ENCODE data around the gene VIL1. TPM values are rescaled to one million over a fixed set of nuclear protein-coding genes. Genes with fewer than 3 reads are reported as not detected.

VIL1 gene
- polyA plus RNA-seq, 1 donor from 2014 or later: not detected

- H3K4me2 ChIP-seq (ENCODE audit: low read length): no peak overlapping the region
Measured at GRCh38 chr2:218375212-218375611, 43.7 kb upstream of the VIL1 start.

DNA sequence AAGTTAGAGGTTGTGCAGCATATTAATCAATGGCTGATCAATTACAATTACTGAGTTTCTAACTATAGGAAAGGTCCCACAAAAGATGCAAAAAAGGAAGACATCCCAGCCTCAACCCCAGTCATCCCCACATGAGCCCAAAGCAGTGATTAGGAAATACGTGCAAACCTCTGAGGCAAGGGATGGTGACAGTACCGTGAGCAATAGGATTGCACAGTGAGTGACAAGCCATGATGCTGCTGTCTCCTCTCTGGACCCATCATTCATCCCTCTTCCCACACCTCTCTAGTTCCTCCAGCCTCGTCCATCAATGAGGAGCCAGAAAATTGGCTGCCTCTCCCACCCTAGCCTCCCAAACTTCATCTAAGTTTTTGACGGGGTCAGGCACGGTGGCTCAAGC is 40.9 kb upstream of the VIL1 start:
- H3K27ac ChIP-seq (ENCODE audit: low read length): no peak overlapping the region
- no peak overlapping the region for H3K4me2 ChIP-seq (ENCODE audit: low read length)
- no peaks in the 10 kb centered on the region for H3F3A ChIP-seq (ENCODE audit: insufficient read depth, low read length, poor library complexity, severe bottlenecking)
- H3K9me3 ChIP-seq (ENCODE audit: low read length): no peaks in the 10 kb centered on the region
- no peaks in the 10 kb centered on the region for H3K27me3 ChIP-seq (ENCODE audit: insufficient read depth, low read depth, low read length)
- H3K79me2 ChIP-seq (replicated peaks; ENCODE audit: insufficient read depth, low read length): no peaks in the 10 kb centered on the region
- no peaks in the 10 kb centered on the region for H4K20me1 ChIP-seq (ENCODE audit: insufficient read depth)
- H3K36me3 ChIP-seq (ENCODE audit: insufficient read depth, low read length): no peaks in the 10 kb centered on the region
- H2AFZ ChIP-seq (ENCODE audit: low read depth, low read length): no peak overlapping the region
- H3K9ac ChIP-seq (ENCODE audit: low read length): no peak overlapping the region
- H3K4me3 ChIP-seq (ENCODE audit: low read length): no peak overlapping the region
- no peaks in the 10 kb centered on the region for H3K9me2 ChIP-seq (ENCODE audit: insufficient read depth, low read length)
- TF ChIP-seq EP300 (conservative IDR thresholded peaks at IDR 0.05; ENCODE audit: poor library complexity, severe bottlenecking) (no peak), POLR2AphosphoS5 (IDR thresholded peaks at IDR 0.05) (no peak), SMC3 (conservative IDR thresholded peaks at IDR 0.05; ENCODE audit: poor library complexity) (no peak), TAF1 (IDR thresholded peaks at IDR 0.05; ENCODE audit: low read depth) (no peak), EZH2 (IDR thresholded peaks at IDR 0.05; ENCODE audit: borderline replicate concordance, insufficient read depth, low read length, poor library complexity, severe bottlenecking) (no peak), REST (IDR thresholded peaks at IDR 0.05; ENCODE audit: borderline replicate concordance) (no peak), CTCF (IDR thresholded peaks at IDR 0.05; ENCODE audit: poor library complexity, severe bottlenecking) (no peak)

More at GRCh38 chr2:218375212-218375611, 43.7 kb upstream of the VIL1 start:
- Histone ChIP-seq H3K36me3 (ENCODE audit: insufficient read depth, low read length) (no peaks in the 10 kb centered on the region), H3K79me2 (replicated peaks; ENCODE audit: insufficient read depth, low read length) (no peaks in the 10 kb centered on the region), H3K9ac (ENCODE audit: low read length) (no peak overlapping the region), H3K9me3 (ENCODE audit: low read length) (no peaks in the 10 kb centered on the region), H4K20me1 (ENCODE audit: insufficient read depth) (no peaks in the 10 kb centered on the region), H3F3A (ENCODE audit: insufficient read depth, low read length, poor library complexity, severe bottlenecking) (no peaks in the 10 kb centered on the region), H2AFZ (ENCODE audit: low read depth, low read length) (no peak overlapping the region), H3K27me3 (ENCODE audit: insufficient read depth, low read depth, low read length) (no peaks in the 10 kb centered on the region), H3K9me2 (ENCODE audit: insufficient read depth, low read length) (no peaks in the 10 kb centered on the region), H3K4me3 (ENCODE audit: low read length) (no peak overlapping the region), H3K27ac (ENCODE audit: low read length) (no peak overlapping the region)
- no peak for TF ChIP-seq MXI1 (conservative IDR thresholded peaks at IDR 0.05; ENCODE audit: poor library complexity, severe bottlenecking)
- no peak for TF ChIP-seq EP300 (conservative IDR thresholded peaks at IDR 0.05; ENCODE audit: poor library complexity, severe bottlenecking)
- no peak for TF ChIP-seq CTCF (IDR thresholded peaks at IDR 0.05; ENCODE audit: poor library complexity, severe bottlenecking)
- TF ChIP-seq TAF1 (IDR thresholded peaks at IDR 0.05; ENCODE audit: low read depth): no peak
- no peak for TF ChIP-seq SMC3 (conservative IDR thresholded peaks at IDR 0.05; ENCODE audit: poor library complexity)
- TF ChIP-seq EZH2 (IDR thresholded peaks at IDR 0.05; ENCODE audit: borderline replicate concordance, insufficient read depth, low read length, poor library complexity, severe bottlenecking): no peak
- no peak for TF ChIP-seq POLR2AphosphoS5 (IDR thresholded peaks at IDR 0.05)
- TF ChIP-seq RAD21 (conservative IDR thresholded peaks at IDR 0.05): no peak
- no peak for TF ChIP-seq REST (IDR thresholded peaks at IDR 0.05; ENCODE audit: borderline replicate concordance)
